Daoy (cell line): Measurements from ENCODE around the gene KIF5C. TPM values are rescaled to one million over a fixed set of nuclear protein-coding genes. Genes with fewer than 3 reads are reported as not detected.

ENCODE experiments used
- DNase-seq: peaks from one replicate; pipeline ENCODE4 v3.0.0-alpha.2; 2015; ENCODE audit warnings: low read depth
- total RNA-seq: library from RNA; depleted of rRNA; stranded (reverse); fragments of >200 nt; shearing (Covaris generic); gene quantifications from 2 replicates; pipeline ENCODE4 v1.2.3, GENCODE V29; 2014

The KIF5C gene
- total RNA-seq, 1 experiment from 2014 or later, result 5.1 TPM

- no peak for DNase-seq
Observed at GRCh38 chr2:149041482-149041881, 166.5 kb downstream of the KIF5C start.

- no peak for DNase-seq
Observed at GRCh38 chr2:149042881-149043280, 167.9 kb downstream of the KIF5C start.

- no peak for DNase-seq
Observed at GRCh38 chr2:149044500-149044899, 169.5 kb downstream of the KIF5C start.

- DNase-seq, result no peak
Observed at GRCh38 chr2:149047118-149047517, 172.1 kb downstream of the KIF5C start.

- peak; percentile 30 for DNase-seq
Observed at GRCh38 chr2:149049142-149049541, 174.1 kb downstream of the KIF5C start.

- no peak for DNase-seq
Observed at GRCh38 chr2:149050188-149050587, 175.2 kb downstream of the KIF5C start.

GRCh38 chr2:149055751-149056150, 180.7 kb downstream of the KIF5C start:
- DNase-seq, result no peak

GRCh38 chr2:149056541-149057255, 181.7 kb downstream of the KIF5C start:
- no peak for DNase-seq

- no peak for DNase-seq
Observed at GRCh38 chr2:149057401-149057800, 182.4 kb downstream of the KIF5C start.

GRCh38 chr2:149058936-149059335, 183.9 kb downstream of the KIF5C start:
- peak; percentile 52 for DNase-seq

GRCh38 chr2:149059822-149060221, 184.8 kb downstream of the KIF5C start:
- DNase-seq, result no peak

GRCh38 chr2:149061133-149061745, 186.2 kb downstream of the KIF5C start:
- no peak for DNase-seq

- no peak for DNase-seq
Observed at GRCh38 chr2:149062531-149062930, 187.5 kb downstream of the KIF5C start.

- no peak for DNase-seq
Observed at GRCh38 chr2:149063177-149063576, 188.2 kb downstream of the KIF5C start.

- DNase-seq, result peak; percentile 68
Observed at GRCh38 chr2:149064365-149064841, 189.4 kb downstream of the KIF5C start.

- peak; percentile 71 for DNase-seq
Observed at GRCh38 chr2:149064856-149065630, 190.0 kb downstream of the KIF5C start.

GRCh38 chr2:149068225-149068995, 193.4 kb downstream of the KIF5C start:
- DNase-seq, result no peak

- peak; percentile 92 for DNase-seq
Observed at GRCh38 chr2:149068996-149069888, 194.2 kb downstream of the KIF5C start.

GRCh38 chr2:149070681-149071320, 195.8 kb downstream of the KIF5C start:
- no peak for DNase-seq

- DNase-seq, result no peak
Observed at GRCh38 chr2:149075105-149075504, 200.1 kb downstream of the KIF5C start.
